ENCODE measurements around the gene RHBDL1.

DNA sequence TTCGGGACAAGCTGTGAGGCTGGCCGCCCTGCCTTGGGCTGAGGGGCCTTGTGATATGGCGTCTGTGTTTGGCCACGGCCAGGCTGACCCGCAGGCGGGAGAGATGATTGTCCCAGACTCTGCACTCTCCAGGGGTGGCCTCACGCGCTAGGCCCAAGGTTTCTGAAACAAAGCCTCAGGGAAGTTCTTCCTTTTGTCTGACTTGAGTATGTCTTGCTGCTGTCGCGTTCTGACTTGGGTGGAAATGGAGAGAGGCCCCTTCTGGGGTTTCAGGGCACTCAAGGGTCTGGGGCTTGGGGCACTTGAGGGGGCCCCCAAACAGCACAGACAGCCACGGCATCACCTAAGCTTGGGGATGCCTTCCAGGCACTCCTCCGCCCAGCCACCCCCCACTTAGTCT, 35.6 kb downstream of the RHBDL1 start:
- TF ChIP-seq, protein P1, sequence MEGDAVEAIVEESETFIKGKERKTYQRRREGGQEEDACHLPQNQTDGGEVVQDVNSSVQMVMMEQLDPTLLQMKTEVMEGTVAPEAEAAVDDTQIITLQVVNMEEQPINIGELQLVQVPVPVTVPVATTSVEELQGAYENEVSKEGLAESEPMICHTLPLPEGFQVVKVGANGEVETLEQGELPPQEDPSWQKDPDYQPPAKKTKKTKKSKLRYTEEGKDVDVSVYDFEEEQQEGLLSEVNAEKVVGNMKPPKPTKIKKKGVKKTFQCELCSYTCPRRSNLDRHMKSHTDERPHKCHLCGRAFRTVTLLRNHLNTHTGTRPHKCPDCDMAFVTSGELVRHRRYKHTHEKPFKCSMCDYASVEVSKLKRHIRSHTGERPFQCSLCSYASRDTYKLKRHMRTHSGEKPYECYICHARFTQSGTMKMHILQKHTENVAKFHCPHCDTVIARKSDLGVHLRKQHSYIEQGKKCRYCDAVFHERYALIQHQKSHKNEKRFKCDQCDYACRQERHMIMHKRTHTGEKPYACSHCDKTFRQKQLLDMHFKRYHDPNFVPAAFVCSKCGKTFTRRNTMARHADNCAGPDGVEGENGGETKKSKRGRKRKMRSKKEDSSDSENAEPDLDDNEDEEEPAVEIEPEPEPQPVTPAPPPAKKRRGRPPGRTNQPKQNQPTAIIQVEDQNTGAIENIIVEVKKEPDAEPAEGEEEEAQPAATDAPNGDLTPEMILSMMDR (IDR thresholded peaks at IDR 0.05; ENCODE audit: extremely low read depth in 1 of 2, insufficient read depth in 1 of 2, low read depth in 1 of 2, low read length in 2 of 2): no peak
- TF ChIP-seq POLR2A (IDR thresholded peaks at IDR 0.05; ENCODE audit: low read depth, low read length): no peak
- no peak for TF ChIP-seq EZH2 (IDR thresholded peaks at IDR 0.05; ENCODE audit: borderline replicate concordance, low read depth, low read length, severe bottlenecking)

Data from endothelial cell of umbilical vein (primary cell).